ENCODE results near the gene MRPS6.

DNA sequence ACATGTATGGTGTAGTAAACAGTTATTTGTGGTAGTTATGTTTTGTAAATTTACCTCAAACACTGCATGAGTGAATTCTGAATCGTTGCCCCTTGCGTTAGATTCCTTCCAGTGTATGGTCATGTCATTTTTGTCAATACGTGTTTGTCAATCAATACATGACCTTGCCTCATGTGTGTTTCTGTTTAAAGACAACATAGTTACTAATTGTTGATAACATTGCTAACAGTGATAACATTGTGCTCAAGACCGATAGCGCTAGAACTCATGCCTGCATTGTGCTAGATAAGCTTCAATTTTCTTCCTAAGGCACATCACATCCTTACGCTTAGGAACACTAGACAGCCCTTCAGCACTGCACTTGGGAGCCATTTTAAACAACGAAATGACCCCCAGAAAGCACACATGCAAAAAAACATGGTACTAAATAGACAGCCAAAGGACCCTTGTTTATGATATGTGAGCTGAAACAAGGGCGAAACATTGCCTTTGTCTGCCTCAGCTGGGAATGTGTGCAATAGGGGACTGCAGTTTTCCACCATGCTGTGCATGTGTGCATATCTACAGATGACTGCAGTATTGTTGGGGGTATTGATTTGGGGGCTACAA, 37.3 kb downstream of the MRPS6 start:
- TF ChIP-seq POLR2A (IDR thresholded peaks at IDR 0.05): no peak
- TF ChIP-seq, protein P1, sequence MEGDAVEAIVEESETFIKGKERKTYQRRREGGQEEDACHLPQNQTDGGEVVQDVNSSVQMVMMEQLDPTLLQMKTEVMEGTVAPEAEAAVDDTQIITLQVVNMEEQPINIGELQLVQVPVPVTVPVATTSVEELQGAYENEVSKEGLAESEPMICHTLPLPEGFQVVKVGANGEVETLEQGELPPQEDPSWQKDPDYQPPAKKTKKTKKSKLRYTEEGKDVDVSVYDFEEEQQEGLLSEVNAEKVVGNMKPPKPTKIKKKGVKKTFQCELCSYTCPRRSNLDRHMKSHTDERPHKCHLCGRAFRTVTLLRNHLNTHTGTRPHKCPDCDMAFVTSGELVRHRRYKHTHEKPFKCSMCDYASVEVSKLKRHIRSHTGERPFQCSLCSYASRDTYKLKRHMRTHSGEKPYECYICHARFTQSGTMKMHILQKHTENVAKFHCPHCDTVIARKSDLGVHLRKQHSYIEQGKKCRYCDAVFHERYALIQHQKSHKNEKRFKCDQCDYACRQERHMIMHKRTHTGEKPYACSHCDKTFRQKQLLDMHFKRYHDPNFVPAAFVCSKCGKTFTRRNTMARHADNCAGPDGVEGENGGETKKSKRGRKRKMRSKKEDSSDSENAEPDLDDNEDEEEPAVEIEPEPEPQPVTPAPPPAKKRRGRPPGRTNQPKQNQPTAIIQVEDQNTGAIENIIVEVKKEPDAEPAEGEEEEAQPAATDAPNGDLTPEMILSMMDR (IDR thresholded peaks at IDR 0.05): no peak
- no peak for TF ChIP-seq EP300 (IDR thresholded peaks at IDR 0.05)
